Hematopoietic multipotent progenitor cell treated with erythropoietin and hydrocortisone succinate and interleukin-3 and kit ligand, for 6 days (in vitro differentiated cells): ENCODE measurements around the gene DHH.
"Not testable (repeated sequence)": the region's sequence is repeated elsewhere in the genome, so short reads cannot be mapped to it uniquely, and the experiment has no call there.

ENCODE experiments used
- DNase-seq: peaks from one replicate; pipeline ENCODE4 v3.0.0-alpha.2; 2015

The DHH gene

DNA sequence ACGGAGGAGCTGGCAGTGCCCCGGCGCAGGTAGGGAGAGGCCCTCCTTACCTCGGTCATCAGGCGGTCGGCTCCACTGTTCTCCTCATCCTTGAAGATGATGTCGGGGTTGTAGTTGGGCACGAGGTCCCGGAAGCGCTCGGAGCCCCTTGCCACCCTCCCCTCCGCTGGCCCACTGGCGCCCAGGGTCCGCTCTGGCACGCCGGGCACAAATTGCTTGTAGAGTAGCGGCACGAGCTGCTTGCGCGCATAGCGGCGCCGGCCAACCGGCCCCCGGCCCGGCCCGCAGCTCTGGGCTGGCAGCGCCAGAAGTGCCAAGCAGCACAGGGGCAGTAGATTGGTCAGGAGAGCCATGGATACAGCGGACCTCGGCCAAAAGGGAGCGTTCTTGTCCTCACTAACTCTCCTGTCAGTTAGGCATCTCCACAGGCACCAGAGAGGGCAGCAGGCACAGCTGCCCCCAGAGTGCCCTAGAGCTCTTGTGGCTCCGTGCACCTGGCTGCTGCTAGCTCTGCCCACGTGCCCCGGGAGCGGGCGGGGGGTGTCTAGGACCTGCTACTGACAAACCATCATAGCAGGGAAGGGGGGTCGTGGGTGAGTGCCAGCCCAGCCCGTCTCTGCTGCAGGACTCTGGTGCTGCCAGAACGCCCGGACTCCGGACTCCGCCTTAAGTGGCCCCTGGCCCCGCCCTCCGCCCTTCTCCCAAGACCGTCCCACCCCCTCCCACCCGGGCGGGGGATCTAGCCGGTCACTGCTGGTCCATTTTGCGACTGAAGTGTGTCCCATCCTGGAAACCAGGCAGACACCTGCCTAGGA lies at the start of gene DHH:
TSS of gene DHH (minus strand) at position 642 of the 815 bp plus-strand sequence. CDS start at position 353, 289 bp downstream.
- peak; percentile 34 for DNase-seq

DNA sequence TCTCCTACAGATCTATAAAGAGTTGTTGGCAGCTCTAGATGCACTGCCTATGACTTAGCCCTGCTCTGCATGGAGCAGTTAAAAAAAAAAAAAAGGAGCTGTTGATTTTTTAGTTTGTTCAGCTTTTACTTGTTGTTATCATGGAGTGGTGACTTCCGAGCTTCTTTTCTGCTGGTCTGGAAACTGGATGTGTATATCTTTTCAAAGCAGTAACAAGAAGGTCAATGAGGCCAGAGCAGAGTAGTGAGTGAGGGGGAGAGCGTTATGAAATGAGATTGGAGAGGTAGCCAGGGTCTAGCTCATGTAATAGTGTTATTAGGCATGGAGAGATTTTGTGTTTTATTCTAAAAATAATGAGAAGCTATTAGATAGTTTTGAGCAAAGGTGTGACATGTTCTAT lies 49.8 kb upstream of the DHH start:
- no peak for DNase-seq

DNA sequence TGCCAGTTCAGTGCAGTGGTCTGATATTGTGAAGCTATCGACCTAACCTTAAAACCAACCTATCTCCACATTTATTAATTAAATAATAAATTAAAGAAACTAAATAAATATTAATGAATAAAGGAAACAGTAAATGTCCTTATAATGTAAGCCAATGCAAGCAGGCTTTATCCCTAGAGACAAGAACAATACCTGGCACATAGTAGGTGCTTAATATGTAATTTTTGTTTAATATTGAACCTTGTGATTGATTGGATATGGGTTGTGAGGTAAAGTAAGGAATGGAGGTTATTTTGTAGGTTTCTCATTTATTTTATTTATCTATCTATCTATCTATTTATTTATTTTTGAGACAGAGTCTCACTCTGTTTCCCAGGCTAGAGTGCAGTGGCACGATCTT lies 44.4 kb upstream of the DHH start:
- no peak for DNase-seq

DNA sequence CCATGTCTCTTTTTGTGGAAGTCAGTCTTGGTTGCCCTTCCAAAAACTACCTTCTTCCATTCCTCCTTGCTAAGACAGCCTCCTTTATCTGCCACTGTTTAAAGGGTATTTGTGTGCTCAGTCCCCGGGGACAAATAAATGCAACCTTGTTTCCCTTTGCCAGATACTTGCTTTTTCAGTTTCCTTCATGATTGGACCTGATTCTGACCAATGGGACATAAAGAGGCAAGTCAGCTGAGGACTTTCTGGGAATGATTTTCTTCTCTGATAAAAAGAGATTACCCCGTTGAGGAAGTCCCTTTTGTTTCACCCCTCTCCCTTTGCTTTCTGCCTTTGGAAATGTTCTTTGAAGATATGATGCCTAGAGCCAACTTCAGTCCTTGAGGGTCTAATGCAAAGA lies 44.0 kb upstream of the DHH start:
- DNase-seq, result peak; percentile 45

DNA sequence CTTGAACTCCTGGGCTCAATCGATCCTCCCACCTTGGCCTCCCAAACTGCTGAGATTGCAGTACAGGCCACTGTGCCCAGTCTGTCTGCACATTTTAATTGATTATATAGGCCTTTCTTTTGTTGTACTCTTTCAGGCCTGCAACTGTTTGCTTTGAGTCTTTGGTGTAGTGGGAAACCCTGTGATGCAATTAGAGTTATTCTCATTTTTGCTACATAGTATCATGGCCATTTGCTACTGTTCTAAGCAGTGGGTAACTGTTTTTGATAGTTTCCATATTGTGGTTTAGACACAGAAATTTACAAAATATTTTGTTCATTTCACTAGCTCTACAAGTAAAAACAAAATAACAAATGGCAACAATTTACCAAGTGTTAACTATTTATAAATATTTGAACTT lies 42.9 kb upstream of the DHH start:
- no peak for DNase-seq

DNA sequence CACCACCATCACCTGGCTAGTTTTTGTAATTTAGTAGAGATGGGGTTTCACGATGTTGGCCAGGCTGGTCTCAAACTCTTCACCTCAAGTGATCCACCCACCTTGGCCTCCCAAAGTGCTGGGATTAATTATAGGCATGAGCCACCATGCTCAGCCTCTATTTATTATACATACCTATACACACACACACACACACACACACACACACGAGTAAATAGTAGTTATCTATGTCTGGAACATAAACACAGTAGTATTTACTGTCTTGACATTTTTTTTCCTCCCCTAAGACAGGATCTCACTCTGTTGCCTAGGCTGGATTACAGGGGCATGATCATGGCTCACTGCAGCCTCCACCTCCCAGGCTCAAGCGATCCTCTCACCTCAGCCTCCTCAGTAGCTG lies 42.4 kb upstream of the DHH start:
- DNase-seq, result not testable (repeated sequence)

DNA sequence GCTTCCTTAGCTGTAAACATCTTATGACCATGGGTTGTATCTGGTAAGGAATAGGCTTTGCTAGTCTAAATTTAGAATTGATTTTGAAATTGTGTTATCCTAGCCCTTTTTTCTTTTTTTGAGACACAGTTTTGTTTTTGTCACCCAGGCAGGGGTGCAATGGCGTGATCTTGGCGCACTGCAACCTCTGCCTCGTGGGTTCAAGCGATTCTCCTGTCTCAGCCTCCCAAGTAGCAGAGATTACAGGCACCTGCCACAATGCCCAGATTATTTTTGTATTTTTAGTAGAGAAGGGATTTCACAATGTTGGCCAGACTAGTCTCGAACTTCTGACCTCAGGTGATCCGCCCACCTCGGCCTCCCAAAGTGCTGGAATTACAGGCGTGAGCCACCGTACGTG lies 39.0 kb upstream of the DHH start:
- no peak for DNase-seq

DNA sequence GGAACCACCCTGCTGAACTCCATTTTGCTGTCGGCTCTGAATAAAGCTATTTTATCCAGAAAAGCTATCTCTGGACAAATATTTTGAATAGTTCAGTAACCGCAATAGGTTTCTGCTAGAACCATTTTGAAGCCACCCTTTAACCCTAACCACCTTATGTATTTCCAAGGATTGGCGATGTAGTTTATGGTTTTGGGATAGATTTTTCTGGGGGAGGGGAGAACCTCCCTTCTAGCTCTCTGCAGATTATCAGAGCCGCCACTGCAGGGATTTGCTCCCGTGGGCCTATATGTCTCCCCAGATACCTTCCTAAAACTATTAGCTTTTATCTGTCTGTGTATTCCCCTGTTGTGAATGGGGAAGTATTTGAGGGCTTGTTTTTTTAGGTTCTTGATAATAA lies 38.4 kb upstream of the DHH start:
- DNase-seq, result peak; percentile 19

DNA sequence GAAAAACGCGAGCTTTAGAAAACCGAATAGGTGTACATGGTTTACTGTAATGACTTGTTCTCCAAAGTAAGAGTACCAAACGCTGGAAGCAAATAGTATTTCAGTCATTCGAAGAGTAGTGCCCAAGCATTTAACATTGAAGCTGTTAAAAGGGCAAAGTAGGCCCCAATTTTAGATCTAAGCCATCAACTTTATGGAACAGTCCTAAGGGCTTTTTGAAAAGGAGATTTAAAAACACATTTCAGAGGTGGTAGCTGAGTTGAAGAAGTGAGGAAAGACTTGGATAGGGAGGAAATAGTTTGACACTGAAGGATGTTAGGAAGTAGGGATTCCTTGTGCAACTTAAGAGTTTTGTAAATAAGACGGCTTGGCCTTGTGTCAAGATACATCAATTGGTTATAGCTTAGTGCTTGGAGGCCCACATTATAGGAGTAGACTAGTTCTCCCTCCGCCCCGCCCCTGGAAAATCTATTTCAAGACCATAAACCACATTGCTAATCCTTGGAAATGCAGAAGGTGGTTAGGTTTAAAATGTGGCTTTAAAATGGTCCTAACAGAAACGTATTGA lies 37.4 kb upstream of the DHH start:
- peak; percentile 64 for DNase-seq

DNA sequence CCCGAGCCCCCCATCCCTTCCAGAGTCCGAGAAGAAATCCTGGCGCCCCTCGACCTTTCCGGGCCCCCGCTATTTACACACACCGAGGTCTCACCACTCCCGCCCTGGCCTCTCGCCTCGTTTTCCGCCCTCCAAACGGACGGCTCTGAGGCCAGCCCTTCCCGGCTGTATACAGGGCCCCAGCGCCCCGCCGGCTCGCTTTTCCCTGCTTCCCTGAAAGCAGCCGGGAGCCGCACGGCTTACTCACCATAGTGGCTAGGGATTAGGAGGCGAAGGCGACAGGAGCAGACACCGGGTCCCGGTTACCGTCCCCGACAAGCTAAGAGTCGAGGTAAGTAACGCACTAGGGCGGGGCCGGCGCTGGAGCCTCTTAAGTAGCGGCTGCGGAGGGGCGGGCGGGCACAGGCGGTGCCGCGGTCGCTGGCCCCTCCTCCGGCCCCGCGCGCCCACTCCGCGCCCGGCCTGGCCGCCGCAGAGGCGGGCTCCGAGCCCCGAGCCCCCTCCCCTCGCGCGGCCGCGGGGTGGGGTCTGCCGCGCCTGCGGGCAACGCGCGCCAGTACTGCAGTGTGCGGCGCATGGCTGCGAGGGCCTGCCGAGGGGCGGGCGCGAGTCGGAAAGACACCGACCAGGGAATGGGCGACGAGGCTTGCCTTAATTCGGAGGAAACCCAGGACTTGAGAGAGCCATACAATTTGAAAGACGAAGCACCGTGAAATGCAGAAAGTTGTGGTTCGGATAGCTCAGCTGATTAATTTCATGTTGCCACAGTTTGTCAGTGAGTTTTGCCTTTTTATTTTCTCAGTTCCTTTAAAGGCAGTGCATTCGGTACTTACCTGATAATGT lies 36.7 kb upstream of the DHH start, which contains the start of gene TUBA1B:
TSS of gene TUBA1B (minus strand) at position 345 of the 843 bp plus-strand sequence. CDS start at position 250, 95 bp downstream.
- peak; percentile 93 for DNase-seq

DNA sequence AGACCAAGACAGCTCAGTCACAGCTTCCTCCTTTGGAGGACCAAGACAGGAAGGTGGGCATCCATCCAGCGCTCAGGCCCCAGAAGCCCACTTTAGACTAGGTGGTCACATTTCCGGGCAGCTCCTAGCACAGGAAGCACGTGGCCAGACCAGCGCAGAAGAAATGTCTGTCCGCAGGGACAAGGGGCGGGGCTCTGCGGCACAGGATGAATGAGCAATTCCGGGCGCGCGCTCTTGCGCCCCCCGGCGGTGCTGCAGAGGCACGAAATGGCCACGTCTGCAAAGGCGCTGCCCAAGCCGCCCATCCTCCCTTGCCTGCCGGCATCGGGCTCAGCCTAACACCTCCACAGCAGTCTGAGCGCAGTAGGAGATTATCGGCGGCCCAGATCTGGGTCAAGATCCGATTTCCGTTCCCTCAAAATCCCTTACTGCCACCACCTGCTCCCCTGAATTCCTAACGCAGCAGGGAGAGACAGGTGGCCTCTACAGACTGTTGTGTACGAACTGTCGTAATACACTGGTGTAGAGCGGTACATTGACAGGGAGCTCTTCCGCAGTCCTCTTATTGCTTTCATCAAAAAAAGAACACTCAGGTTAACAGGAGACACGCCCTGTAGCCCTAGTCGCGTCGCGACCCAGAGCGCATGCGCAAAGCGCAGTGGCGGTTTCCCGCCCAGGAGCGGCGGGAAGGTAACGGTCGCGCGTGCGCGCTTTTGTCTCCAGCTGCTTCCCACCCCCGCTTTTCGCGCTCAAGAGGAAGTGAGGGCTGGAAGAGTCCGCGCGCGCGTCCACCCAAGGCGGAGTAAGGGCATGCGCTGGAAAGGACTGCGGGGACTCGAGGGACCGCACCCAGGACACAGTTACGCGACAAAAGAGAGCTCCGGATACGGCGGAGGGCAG lies 35.8 kb upstream of the DHH start:
- DNase-seq, result peak; percentile 97

DNA sequence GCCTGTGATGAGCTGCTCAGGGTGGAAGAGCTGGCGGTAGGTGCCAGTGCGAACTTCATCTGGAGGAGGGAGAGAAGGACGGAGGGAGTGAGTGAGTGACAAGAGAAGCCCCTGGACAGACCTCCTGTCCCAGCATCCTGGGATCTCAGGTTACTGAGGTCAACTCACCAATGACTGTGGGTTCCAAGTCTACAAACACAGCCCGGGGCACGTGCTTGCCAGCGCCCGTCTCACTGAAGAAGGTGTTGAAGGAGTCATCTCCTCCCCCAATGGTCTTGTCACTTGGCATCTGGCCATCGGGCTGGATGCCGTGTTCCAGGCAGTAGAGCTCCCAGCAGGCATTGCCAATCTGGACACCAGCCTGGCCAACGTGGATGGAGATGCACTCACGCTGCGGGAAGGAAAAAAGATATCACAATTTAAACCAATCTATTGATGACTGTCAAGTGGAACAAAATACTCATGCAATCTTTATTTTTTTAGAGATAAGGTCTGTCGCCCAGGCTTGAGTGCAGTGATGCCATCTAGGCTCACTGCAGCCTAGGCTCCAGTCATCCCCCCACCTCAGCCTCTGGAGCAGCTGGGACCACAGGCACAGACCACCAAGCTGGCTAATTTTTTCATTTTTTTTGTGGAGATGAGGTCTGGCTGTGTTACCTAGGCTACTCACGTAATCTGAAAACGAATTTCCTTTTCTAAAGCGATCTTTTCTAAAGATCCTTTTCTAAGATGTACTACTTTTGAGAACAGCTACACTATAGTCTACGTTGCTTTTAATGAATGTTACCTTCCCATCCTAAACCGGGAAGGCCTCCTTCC lies 34.9 kb upstream of the DHH start:
- DNase-seq, result no peak

DNA sequence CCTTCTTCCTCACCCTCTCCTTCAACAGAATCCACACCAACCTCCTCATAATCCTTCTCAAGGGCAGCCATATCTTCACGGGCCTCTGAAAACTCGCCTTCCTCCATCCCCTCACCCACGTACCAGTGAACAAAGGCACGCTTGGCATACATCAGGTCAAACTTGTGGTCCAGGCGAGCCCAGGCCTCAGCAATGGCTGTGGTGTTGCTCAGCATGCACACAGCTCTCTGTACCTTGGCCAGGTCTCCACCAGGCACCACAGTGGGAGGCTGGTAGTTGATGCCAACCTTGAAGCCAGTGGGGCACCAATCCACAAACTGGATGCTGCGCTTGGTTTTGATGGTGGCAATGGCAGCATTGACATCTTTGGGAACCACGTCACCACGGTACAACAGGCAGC lies 33.4 kb upstream of the DHH start:
- DNase-seq, result not testable (repeated sequence)

DNA sequence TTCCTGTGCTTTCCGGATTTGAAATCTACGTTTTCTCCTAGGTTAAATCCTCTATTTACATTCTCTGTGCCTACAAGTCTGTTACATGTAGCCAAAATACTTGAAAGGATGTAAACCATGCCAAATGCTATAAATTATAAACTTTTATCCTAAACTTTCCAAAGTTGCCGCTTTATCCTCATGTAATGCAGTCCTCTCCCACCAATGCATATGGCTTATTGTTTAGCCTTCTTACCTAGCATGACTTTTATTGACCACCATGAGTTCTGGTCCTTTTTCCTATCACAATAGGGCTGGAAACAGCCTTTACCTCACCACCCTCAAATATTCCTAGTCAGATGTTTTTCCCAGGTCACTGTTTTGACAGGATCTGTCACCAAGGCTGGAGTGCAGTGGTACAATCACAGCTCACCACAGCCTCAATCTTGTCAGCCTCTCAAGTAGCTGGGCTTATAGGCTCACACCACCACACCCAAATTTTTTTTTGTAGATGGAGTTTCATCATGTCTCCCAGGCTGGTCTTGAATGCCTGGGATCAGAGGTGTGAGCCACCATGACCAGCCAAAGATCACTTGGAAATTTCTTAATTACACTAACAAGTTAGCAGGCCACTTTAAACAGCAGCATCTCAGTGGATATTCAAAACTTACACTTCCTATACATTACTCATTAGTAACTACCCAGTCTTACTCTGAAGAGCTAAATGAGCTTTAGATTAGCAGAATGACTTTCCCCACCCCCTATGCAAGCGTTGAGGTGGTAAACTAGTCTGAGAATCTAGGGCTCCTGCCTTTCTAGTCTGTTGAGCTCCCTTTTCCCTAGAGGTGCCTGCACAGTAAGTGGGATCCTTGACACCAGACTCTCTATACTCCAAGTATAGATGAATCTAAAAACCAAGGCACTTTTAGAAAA lies 32.5 kb upstream of the DHH start:
- peak; percentile 58 for DNase-seq

DNA sequence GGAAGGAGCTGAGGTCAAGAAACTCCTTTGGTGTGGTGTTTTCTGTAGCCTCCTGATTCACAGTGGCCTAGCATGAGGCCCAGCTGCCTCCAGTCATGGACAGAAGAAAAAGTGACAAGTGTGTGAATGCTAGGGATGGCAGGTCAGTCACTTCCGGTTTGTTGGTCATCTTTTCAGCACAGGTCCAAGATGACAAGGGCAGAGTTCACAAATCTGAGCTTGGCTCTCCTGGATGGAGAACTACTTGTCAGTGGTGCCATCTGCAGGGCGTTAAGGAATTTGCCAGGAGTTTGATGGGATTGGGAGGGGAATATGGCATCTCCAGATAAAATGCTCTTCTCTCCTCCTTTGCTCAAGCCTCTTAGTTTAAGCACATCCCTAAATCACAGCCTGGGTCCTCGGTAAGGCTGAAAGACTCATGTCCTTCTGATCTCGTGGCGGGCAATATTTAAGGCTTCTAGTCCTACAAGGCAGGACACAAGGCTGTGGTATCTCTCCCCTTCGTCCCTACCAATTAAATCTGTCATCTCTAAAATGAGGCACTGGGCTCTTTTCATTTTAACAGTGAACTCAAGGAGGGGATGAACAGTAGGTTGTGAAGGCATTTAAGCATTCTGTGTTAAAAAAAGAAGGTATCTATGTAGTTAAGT lies 26.6 kb upstream of the DHH start:
- peak; percentile 32 for DNase-seq

DNA sequence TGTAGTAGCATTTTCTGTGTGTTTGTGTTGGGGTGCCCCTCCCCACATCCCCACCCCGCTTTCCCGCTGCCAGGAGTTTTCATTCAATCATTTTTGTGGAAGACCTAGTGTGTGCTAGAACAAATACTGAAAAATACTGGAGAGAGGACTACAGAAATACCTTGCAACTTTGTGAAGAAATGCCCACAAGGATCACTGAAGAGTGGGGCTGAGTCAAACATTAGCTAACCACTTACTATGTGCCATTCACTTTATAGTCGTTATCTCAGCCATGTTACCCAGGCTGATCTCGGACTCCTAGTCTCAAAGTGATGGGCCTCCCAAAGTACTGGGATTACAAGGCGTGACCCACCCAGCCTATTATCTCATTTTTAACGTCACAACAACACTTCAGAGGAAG lies 16.6 kb upstream of the DHH start:
- peak; percentile 53 for DNase-seq

DNA sequence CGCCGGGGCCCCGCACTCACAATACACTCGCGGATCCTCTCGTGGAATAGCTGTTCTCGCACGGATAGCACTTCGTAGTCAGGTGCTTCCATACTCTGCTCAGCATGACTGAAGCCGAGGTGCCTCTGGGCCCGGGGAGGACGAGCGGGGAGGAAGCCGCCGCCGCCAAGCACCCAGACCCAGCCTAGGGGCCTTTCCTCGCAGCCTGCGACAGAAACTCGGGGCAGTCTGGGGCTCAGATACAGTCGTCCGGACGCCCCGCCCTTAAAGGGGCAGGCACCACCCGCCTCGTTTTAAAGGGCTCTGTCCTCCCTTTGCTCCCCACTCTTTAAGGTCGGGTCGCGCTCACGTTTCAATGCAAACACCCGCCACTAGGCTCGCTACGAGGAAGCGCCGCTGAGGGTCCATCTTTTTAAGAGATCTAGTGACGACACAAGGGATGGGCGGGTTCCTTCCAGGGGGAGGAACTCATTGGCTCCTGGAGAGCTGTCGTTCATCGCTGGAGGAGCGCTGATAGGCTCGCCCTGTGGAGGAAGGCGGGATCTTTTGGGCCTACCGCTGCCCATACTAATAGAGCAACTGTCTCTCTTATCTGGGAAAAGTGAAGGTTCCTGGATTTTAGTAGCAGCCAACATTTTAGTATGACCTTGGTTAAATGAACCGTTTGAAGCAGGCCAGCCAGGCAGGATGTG lies 16.0 kb upstream of the DHH start, which contains the start of gene LMBR1L:
TSS of gene LMBR1L (minus strand) at position 384 of the 692 bp plus-strand sequence. CDS start at position 92, 292 bp downstream.
- peak; percentile 100 for DNase-seq

DNA sequence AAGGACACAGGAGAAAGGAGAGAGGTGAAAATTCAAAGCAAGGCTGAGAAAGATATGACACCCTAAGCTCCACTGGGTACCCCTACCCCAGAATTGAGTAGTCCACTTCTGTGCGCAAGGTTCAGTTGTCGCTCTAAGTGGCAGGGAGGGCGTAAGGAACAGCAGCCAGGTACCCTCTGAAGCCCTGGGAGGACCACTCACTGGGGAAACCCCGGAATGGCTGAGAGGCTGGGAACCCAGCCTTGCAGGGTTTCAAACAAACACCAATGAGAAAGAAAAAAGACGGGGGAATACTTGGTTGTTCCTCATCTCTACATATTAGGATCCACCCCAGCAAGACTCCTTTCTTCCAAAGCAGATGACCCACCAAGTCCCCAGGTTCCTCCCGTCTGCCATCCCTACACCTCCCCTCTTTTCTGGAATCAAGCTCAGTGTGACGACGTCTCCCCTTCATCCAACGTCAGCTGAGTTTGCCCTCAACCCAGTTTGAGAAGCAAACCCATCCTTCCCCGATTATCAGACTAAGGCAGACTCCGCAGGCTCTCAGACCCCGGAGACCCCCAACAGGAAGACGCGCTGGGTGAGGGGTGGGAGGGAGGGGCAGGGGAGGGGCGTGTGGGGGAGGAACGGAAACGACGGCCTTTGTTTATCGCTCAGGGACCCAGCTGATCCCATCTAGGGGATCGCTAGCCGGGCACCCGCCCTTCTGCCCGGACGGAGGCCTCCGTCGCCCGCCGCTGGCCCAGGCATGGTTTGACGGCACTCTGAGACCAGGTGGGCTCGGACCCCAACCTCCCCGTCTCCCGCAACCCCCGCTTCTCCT lies 15.3 kb upstream of the DHH start:
- DNase-seq, result no peak
